Chondrocyte (in vitro differentiated cells): ENCODE data around the gene DGKB. TPM values are rescaled to one million over a fixed set of nuclear protein-coding genes. Genes with fewer than 3 reads are reported as not detected.

ENCODE experiments used
- DNase-seq: peaks from one replicate; pipeline ENCODE4 v3.0.0; 2021; ENCODE audit warnings: mixed read lengths, low spot score
- H3K27ac Mint-ChIP-seq: one replicate; pipeline ENCODE4 v1.8.0; 2021; ENCODE audit warnings: mild to moderate bottlenecking, moderate library complexity, mixed read lengths; ENCODE audit not compliant: unreplicated experiment
- H3K27me3 Mint-ChIP-seq: 2 replicates; pipeline ENCODE4 v1.8.0; 2021; ENCODE audit warnings: low read depth, mixed read lengths
- H3K36me3 Mint-ChIP-seq: 2 replicates; pipeline ENCODE4 v1.8.0; 2021; ENCODE audit warnings: low read depth, mixed read lengths
- H3K4me1 Mint-ChIP-seq: 2 replicates; pipeline ENCODE4 v1.8.0; 2021; ENCODE audit warnings: low read depth, mild to moderate bottlenecking, mixed read lengths
- H3K4me3 Mint-ChIP-seq: one replicate; pipeline ENCODE4 v1.8.0; 2021; ENCODE audit warnings: mild to moderate bottlenecking, moderate library complexity, mixed read lengths; ENCODE audit not compliant: unreplicated experiment
- H3K9me3 Mint-ChIP-seq: 2 replicates; pipeline ENCODE4 v1.8.0; 2021; ENCODE audit warnings: low read depth, mixed read lengths
- total RNA-seq: library from RNA; stranded (reverse); gene quantifications from 3 replicates; pipeline ENCODE4 v1.2.1, GENCODE V29; 2021
- TF ChIP-seq, protein P1 (sequence below): fragments of 200-600 bp; sonication (generic); IDR thresholded peaks from 2 replicates; pipeline ENCODE4 v1.5.0; 2021; ENCODE audit warnings: antibody characterized with exemption, mild to moderate bottlenecking, moderate library complexity

DGKB gene
- total RNA-seq, 1 donor from 2014 or later, result 0.60 TPM

DNA sequence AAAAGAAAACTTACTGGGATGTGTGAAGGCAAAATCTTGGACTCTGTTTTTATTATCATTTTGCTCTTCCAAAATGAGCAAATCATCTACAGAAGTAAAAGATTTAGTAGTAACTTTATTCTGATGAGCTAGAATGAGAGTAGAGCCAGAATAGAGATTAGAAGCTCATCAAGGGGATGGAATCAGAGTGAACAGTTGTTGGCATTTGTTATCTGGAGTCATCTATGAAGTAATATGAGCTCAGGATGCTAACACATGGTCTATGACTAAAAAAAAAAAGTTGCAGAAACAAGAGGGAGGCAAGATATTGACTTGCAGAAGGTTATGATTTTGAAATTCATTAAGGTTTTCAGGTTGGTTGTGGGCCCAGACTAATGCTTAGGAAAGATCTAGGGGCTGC lies 504.0 kb downstream of the DGKB start:
- Mint-ChIP-seq H3K9me3 (no peaks in the 10 kb centered on the region), H3K27me3 (no peaks in the 10 kb centered on the region), H3K4me1 (no peaks in the 10 kb centered on the region), H3K4me3 (no peak overlapping the region), H3K27ac (no peak overlapping the region), H3K36me3 (no peaks in the 10 kb centered on the region)
- TF ChIP-seq, protein P1, sequence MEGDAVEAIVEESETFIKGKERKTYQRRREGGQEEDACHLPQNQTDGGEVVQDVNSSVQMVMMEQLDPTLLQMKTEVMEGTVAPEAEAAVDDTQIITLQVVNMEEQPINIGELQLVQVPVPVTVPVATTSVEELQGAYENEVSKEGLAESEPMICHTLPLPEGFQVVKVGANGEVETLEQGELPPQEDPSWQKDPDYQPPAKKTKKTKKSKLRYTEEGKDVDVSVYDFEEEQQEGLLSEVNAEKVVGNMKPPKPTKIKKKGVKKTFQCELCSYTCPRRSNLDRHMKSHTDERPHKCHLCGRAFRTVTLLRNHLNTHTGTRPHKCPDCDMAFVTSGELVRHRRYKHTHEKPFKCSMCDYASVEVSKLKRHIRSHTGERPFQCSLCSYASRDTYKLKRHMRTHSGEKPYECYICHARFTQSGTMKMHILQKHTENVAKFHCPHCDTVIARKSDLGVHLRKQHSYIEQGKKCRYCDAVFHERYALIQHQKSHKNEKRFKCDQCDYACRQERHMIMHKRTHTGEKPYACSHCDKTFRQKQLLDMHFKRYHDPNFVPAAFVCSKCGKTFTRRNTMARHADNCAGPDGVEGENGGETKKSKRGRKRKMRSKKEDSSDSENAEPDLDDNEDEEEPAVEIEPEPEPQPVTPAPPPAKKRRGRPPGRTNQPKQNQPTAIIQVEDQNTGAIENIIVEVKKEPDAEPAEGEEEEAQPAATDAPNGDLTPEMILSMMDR, result no peak
- DNase-seq, result no peak

DNA sequence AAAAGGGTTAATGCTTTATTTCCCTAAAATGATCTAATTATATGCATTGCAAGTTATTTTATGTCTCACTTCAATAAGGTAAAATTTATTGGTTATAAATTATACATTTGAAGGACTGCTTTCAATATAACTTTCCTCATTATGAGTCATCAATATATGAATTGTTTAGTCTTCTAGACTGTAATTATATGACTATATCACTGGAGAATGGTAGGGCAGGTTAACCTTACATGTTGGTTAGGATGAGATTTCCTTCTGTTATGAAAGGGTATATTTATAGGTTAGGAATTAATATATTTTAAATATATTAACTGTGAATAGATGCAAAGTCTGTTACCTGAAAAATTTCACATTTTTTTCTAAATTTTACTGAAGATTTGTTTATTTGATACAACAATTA lies 506.7 kb downstream of the DGKB start:
- H3K27me3 Mint-ChIP-seq, result no peaks in the 10 kb centered on the region
- no peaks in the 10 kb centered on the region for H3K9me3 Mint-ChIP-seq
- no peaks in the 10 kb centered on the region for H3K4me1 Mint-ChIP-seq
- H3K4me3 Mint-ChIP-seq, result no peak overlapping the region
- DNase-seq, result no peak
- TF ChIP-seq, protein P1, result no peak
- H3K36me3 Mint-ChIP-seq, result no peaks in the 10 kb centered on the region
- no peak overlapping the region for H3K27ac Mint-ChIP-seq

DNA sequence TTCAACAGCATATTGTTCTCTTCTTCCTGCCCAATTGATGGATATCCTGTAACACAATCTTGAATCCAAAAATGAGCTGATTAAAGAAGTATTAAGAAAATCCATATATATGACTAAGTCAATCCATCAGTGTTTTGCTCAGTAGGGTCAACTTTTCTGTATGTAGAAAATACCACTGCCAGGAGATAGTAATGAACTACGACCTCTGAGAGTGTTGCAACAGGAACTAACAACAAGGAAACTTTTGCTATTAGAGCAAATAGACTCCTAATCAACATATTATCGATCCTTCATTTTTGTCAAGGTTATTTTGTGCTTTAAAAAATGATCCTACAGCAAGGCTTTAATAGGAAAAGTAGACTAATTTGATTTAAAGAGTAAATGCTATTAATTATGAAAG lies 507.8 kb downstream of the DGKB start:
- Mint-ChIP-seq H3K4me1 (no peaks in the 10 kb centered on the region), H3K27me3 (no peaks in the 10 kb centered on the region), H3K36me3 (no peaks in the 10 kb centered on the region), H3K27ac (no peak overlapping the region), H3K9me3 (no peaks in the 10 kb centered on the region), H3K4me3 (no peak overlapping the region)
- no peak for DNase-seq
- TF ChIP-seq, protein P1, result no peak

DNA sequence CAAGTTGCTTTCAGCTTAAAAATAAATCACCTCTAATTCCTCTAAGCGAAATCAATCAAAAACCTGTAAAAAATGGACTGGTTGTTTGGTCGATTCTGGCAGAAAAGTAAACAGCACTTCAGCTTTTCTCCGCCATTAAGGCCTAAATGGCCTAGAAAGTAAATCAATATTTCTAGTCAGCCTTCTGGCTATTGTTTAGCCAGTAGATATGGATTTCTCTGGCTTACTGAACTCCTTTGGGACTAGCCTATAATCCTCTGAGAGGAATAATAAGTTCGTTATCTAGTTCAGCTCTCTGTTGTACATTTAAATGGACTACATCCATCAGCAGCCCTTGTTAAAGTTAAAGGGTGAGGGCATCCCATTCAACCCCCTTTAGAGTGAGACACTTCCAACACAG lies 513.0 kb downstream of the DGKB start:
- TF ChIP-seq, protein P1, result no peak
- Mint-ChIP-seq H3K27ac (no peak overlapping the region), H3K27me3 (no peaks in the 10 kb centered on the region)

DNA sequence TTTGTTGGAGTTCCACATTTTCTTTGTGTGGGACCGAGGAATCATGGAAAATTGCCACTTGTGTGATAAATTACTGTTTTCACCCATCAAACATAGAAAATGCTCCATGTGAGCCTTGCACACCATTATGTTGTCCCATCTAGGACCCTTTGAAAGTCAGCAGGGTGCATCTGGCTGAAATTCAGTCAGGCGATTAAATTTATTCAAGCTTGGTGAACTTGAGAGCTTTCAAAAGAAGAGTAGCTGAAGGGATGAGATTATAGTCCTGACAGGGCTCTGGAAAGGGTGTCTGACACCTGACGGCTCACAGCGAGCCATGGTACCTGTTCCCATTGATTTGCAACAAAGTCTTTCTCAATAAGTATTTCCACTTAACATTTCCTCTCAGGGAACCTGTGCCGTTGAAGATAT lies 513.4 kb downstream of the DGKB start:
- Mint-ChIP-seq H3K27ac (no peak overlapping the region), H3K9me3 (no peaks in the 10 kb centered on the region), H3K4me3 (no peak overlapping the region), H3K36me3 (no peaks in the 10 kb centered on the region), H3K27me3 (no peaks in the 10 kb centered on the region), H3K4me1 (no peaks in the 10 kb centered on the region)
- TF ChIP-seq, protein P1, result no peak
- no peak for DNase-seq

More for the DNA sequence above, 513.0 kb downstream of the DGKB start:
- Mint-ChIP-seq H3K4me3 (no peak overlapping the region), H3K36me3 (no peaks in the 10 kb centered on the region), H3K4me1 (no peaks in the 10 kb centered on the region), H3K9me3 (no peaks in the 10 kb centered on the region)
- no peak for DNase-seq
